Subcutaneous adipose tissue (tissue), 4 donors: ENCODE results near the gene SCUBE3. TPM values are rescaled to one million over a fixed set of nuclear protein-coding genes. Genes with fewer than 3 reads are reported as not detected.

Experiments used
- CTCF ChIP-seq: fragments of 450-650 bp; IDR thresholded peaks from one replicate; pipeline ENCODE4 v1.5.1; 2016; ENCODE audit warnings: low read depth, mild to moderate bottlenecking, control low read depth, antibody characterized with exemption, moderate library complexity
- total RNA-seq, 4 donors: library from RNA; depleted of rRNA; stranded (reverse); fragments of >200 nt; gene quantifications; one replicate each; pipeline ENCODE4 v1.1.0, GENCODE V29; 2016

SCUBE3 gene
- total RNA-seq, 4 donors from 2014 or later, result 0.19 to 0.34 (median 0.22) TPM; not detected in 1

- TF ChIP-seq CTCF, result no peak
These were observed 27.2 kb upstream of the SCUBE3 start for GRCh38 chr6:35186571-35186970.

GRCh38 chr6:35188886-35189285, 24.9 kb upstream of the SCUBE3 start:
- TF ChIP-seq CTCF, result no peak

GRCh38 chr6:35190306-35190705, 23.4 kb upstream of the SCUBE3 start:
- TF ChIP-seq CTCF, result no peak

GRCh38 chr6:35191889-35192288, 21.9 kb upstream of the SCUBE3 start:
- TF ChIP-seq CTCF, result no peak

GRCh38 chr6:35192301-35192860, 21.4 kb upstream of the SCUBE3 start:
- no peak for TF ChIP-seq CTCF

GRCh38 chr6:35194390-35194789, 19.4 kb upstream of the SCUBE3 start:
- TF ChIP-seq CTCF, result no peak

- no peak for TF ChIP-seq CTCF
These were observed 18.5 kb upstream of the SCUBE3 start for GRCh38 chr6:35195120-35195780.
